PC-3 (cell line): ENCODE results near the gene PTPRE. TPM values are rescaled to one million over a fixed set of nuclear protein-coding genes. Genes with fewer than 3 reads are reported as not detected.

Experiments
- ATAC-seq: fragments of 200-7000 bp; cut with Tn5 transposase; 2 replicates; pipeline ENCODE4 v1.9.1; 2020; ENCODE audit warnings: mild to moderate bottlenecking, moderate library complexity
- BruUV-seq: library from RNA; stranded (reverse); fragments of 400-500 nt; replicated peaks from 2 replicates; lab custom pipeline; 2021; lab: Mats Ljungman, UMichigan
- CTCF ChIA-PET: fragments of 300-600 bp; sonication (Branson Sonifier 250); formaldehyde crosslinking; loops from one replicate; lab custom pipeline; 2022; ENCODE audit warnings: antibody characterized with exemption; lab: Charles Lee
- POLR2A ChIA-PET: fragments of 300-600 bp; sonication (Branson Sonifier 250); formaldehyde crosslinking; loops from one replicate; lab custom pipeline; 2022; ENCODE audit warnings: antibody characterized with exemption; ENCODE audit not compliant: unreplicated experiment; lab: Charles Lee
- DNase-seq: peaks from one replicate; pipeline ENCODE4 v3.0.0-alpha.2; 2015
- H2AFZ ChIP-seq: fragments of 300-600 bp; sonication (generic); 2 replicates; pipeline ENCODE4 v1.6.0; 2016; ENCODE audit warnings: antibody characterized with exemption, low read length
- H3F3A ChIP-seq: fragments of 300-600 bp; sonication (generic); one replicate; pipeline ENCODE4 v1.6.0; 2017; ENCODE audit warnings: antibody characterized with exemption, low read length, control low read depth, mild to moderate bottlenecking; ENCODE audit not compliant: unreplicated experiment
- H3K27ac ChIP-seq: fragments of 300-600 bp; sonication (generic); 2 replicates; pipeline ENCODE4 v1.5.1; 2016; ENCODE audit warnings: mild to moderate bottlenecking, low read length
- H3K27me3 ChIP-seq: fragments of 300-600 bp; sonication (generic); 2 replicates; pipeline ENCODE4 v1.6.1; 2016; ENCODE audit warnings: low read length, mixed read lengths
- H3K36me3 ChIP-seq: fragments of 300-600 bp; sonication (generic); 2 replicates; pipeline ENCODE4 v1.6.1; 2016; ENCODE audit warnings: low read depth, mixed run types, low read length, mixed read lengths
- H3K4me1 ChIP-seq: fragments of 300-600 bp; sonication (generic); 2 replicates; pipeline ENCODE4 v1.5.1; 2016; ENCODE audit warnings: low read length; ENCODE audit not compliant: insufficient read depth
- H3K4me2 ChIP-seq: fragments of 300-600 bp; sonication (generic); 2 replicates; pipeline ENCODE4 v1.6.0; 2016; ENCODE audit warnings: low read length
- H3K4me3 ChIP-seq: fragments of 300-600 bp; sonication (generic); 2 replicates; pipeline ENCODE4 v1.5.1; 2016; ENCODE audit warnings: mild to moderate bottlenecking, low read length, mixed read lengths
- H3K79me2 ChIP-seq: fragments of 300-600 bp; sonication (generic); 2 replicates; pipeline ENCODE4 v1.6.1; 2017; ENCODE audit warnings: low read length, mixed read lengths
- H3K9ac ChIP-seq: fragments of 300-600 bp; sonication (generic); 2 replicates; pipeline ENCODE4 v1.6.0; 2016; ENCODE audit warnings: mild to moderate bottlenecking, low read length
- H3K9me2 ChIP-seq: fragments of 300-600 bp; sonication (generic); replicated peaks from 2 replicates; pipeline ENCODE4 v1.6.1; 2016; ENCODE audit warnings: mixed run types, low read length, mixed read lengths
- H3K9me3 ChIP-seq: fragments of 300-600 bp; sonication (generic); 2 replicates; pipeline ENCODE4 v1.6.1; 2016; ENCODE audit warnings: low read length, mixed read lengths
- H4K20me1 ChIP-seq: fragments of 300-600 bp; sonication (generic); 2 replicates; pipeline ENCODE4 v1.6.1; 2016; ENCODE audit warnings: low read length, mixed read lengths
- CTCF ChIP-seq: fragments of 300-600 bp; sonication (generic); conservative IDR thresholded peaks from 2 replicates; pipeline ENCODE4 v1.5.1; 2017; ENCODE audit warnings: antibody characterized with exemption, low read depth, mild to moderate bottlenecking, low read length
- EZH2 ChIP-seq: fragments of 300-600 bp; sonication (generic); IDR thresholded peaks from one replicate; pipeline ENCODE4 v1.6.1; 2017; ENCODE audit warnings: antibody characterized with exemption, mild to moderate bottlenecking, low read length; ENCODE audit not compliant: unreplicated experiment
- EZH2phosphoT487 ChIP-seq: fragments of 300-600 bp; sonication (generic); IDR thresholded peaks from 2 replicates; pipeline ENCODE4 v1.6.1; 2018; ENCODE audit warnings: mild to moderate bottlenecking, antibody characterized with exemption, low read length, borderline replicate concordance
- intact Hi-C: fragments of 100-400 bp; cut with micrococcal nuclease; formaldehyde crosslinking; loops from 2 replicates; pipeline ENCODE4 v1.9.0; 2023
- total RNA-seq: library from RNA; depleted of rRNA; stranded (reverse); fragments of >200 nt; gene quantifications from 2 replicates; pipeline ENCODE4 v1.2.3, GENCODE V29; 2014

The PTPRE gene
- total RNA-seq, 1 experiment from 2014 or later: 3.1 TPM

GRCh38 chr10:127990846-127991542 lies 84.1 kb downstream of the PTPRE start:
- CTCF ChIA-PET: no interaction called here
- 0 out of 2 replicates have a peak, but pooled peaks cover 9% of the 10 kb centered on the region for H3K27me3 ChIP-seq
- POLR2A ChIA-PET: no interaction called here
- DNase-seq: peak; percentile 53
- peak; percentile 11; the same call in 1 of the 2 replicates for ATAC-seq
- H4K20me1 ChIP-seq: no peaks in the 10 kb centered on the region
- no peaks in the 10 kb centered on the region for H3K9me2 ChIP-seq
- H3K4me1 ChIP-seq: peaks cover 15% of the 10 kb centered on the region
- H3K27ac ChIP-seq: peak overlapping the region; percentile 26; the same call in 1 of the 2 replicates
- H3K36me3 ChIP-seq: no peaks in the 10 kb centered on the region
- no peak overlapping the region for H3K9ac ChIP-seq
- TF ChIP-seq EZH2 (no peak), CTCF (no peak), EZH2phosphoT487 (no peak)
- BruUV-seq: no TSS peak
- H3K4me2 ChIP-seq: peak overlapping the region; percentile 73
- H3K9me3 ChIP-seq: no peaks in the 10 kb centered on the region
- peak overlapping the region; percentile 57 for H2AFZ ChIP-seq
- intact Hi-C loops: no loop called here
- H3F3A ChIP-seq: no peaks in the 10 kb centered on the region
- H3K79me2 ChIP-seq: no peaks in the 10 kb centered on the region
- peak overlapping the region; percentile 27; the same call in 1 of the 2 replicates for H3K4me3 ChIP-seq

- no peaks in the 10 kb centered on the region for H4K20me1 ChIP-seq
- H3K27me3 ChIP-seq: peaks cover 16% of the 10 kb centered on the region
- H3K79me2 ChIP-seq: no peaks in the 10 kb centered on the region
- POLR2A ChIA-PET: no interaction called here
- no peaks in the 10 kb centered on the region for H3K9me2 ChIP-seq
- peaks cover 15% of the 10 kb centered on the region for H3K4me1 ChIP-seq
- H2AFZ ChIP-seq: peak overlapping the region; percentile 57; the same call in 1 of the 2 replicates
- peak overlapping the region; percentile 27; the same call in 1 of the 2 replicates for H3K4me3 ChIP-seq
- H3K4me2 ChIP-seq: peak overlapping the region; percentile 73
- H3F3A ChIP-seq: no peaks in the 10 kb centered on the region
- H3K9me3 ChIP-seq: no peaks in the 10 kb centered on the region
- CTCF ChIA-PET: no interaction called here
- intact Hi-C loops: no loop called here
- DNase-seq (no peak), ATAC-seq (no peak)
- no peak overlapping the region for H3K9ac ChIP-seq
- H3K36me3 ChIP-seq: no peaks in the 10 kb centered on the region
- TF ChIP-seq EZH2: no peak
- TF ChIP-seq EZH2phosphoT487: no peak
- TF ChIP-seq CTCF: no peak
- no peak overlapping the region for H3K27ac ChIP-seq
- BruUV-seq: no TSS peak
These were observed 84.8 kb downstream of the PTPRE start for GRCh38 chr10:127991543-127992255.

GRCh38 chr10:127992376-127992775 lies 85.5 kb downstream of the PTPRE start:
- no peak overlapping the region for H3K9ac ChIP-seq

More at GRCh38 chr10:127992376-127992775, 85.5 kb downstream of the PTPRE start:
- H3K4me1 ChIP-seq: peaks cover 15% of the 10 kb centered on the region
- BruUV-seq: no TSS peak
- no peaks in the 10 kb centered on the region for H3K9me2 ChIP-seq
- ATAC-seq (no peak), DNase-seq (no peak)
- ChIA-PET POLR2A (no interaction called here), CTCF (no interaction called here)
- H3K9me3 ChIP-seq: no peaks in the 10 kb centered on the region
- intact Hi-C loops: no loop called here
- no peaks in the 10 kb centered on the region for H3F3A ChIP-seq
- no peak for TF ChIP-seq CTCF
- TF ChIP-seq EZH2: no peak
- TF ChIP-seq EZH2phosphoT487: no peak
- peaks cover 21% of the 10 kb centered on the region for H3K27me3 ChIP-seq
- no peaks in the 10 kb centered on the region for H4K20me1 ChIP-seq
- H3K4me2 ChIP-seq: no peak overlapping the region
- H3K36me3 ChIP-seq: no peaks in the 10 kb centered on the region
- H3K4me3 ChIP-seq: no peak overlapping the region
- no peak overlapping the region for H2AFZ ChIP-seq
- no peak overlapping the region for H3K27ac ChIP-seq
- no peaks in the 10 kb centered on the region for H3K79me2 ChIP-seq
